ENCODE data around the gene BIN1.
A peak's percentile ranks its signal among the peaks of the same experiment; 100 is the strongest.

Gene BIN1

GRCh38 chr2:127106991-127107621 lies at the start of gene BIN1:
TSS of gene BIN1 (minus strand) at chr2:127107154. CDS start at chr2:127106943, 211 bp downstream.
- DNase-seq (ENCODE audit: low read depth), result peak; percentile 57

- no peak for DNase-seq (ENCODE audit: low read depth)
Measured at GRCh38 chr2:127155947-127156346, 49.0 kb upstream of the BIN1 start.

DNA sequence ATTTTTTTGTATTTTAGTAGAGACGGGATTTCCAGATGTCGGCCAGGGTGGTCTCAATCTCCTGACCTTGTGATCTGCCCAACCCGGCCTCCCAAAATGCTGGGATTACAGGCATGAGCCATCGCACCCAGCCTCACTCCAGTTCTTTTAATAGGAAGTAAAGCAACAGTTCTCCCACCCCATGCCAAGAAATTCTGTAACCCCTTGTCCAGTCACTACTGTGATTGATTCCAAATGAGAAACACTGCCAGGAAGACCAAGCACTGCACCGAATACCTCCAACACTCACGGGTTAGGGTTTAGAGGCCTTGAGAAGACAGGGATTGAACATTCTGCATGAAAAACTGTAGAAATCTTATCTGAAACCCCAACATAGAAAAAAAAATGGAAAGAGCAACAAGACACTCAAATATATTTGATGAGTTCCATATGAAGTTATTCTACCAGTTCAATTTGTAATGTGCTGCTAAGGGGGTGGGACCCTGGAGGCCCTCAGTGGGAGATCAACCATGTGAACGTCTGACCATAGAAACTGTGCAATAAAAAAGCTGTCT lies 48.2 kb upstream of the BIN1 start:
- DNase-seq (ENCODE audit: low read depth), result no peak

DNA sequence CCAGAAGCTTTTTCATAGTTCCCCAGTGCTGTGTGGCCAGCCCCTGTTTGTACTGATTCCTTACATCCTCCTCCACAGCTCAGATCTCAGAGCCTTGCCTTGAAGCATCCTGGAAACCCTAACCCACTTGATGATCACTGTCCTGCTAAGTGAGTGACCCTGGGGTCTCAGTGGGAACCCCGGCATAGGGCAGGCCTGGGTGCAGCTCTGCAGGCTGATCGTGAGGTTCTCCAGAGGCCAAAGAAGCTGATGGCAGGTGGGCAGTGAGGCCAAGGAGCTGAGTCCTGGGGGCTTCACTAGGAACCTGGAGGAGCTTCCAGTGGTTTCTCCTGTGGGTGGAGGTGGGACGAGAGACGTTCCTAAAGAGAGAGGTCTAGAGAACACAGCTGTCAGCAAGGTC lies 47.4 kb upstream of the BIN1 start:
- DNase-seq (ENCODE audit: low read depth), result no peak

DNA sequence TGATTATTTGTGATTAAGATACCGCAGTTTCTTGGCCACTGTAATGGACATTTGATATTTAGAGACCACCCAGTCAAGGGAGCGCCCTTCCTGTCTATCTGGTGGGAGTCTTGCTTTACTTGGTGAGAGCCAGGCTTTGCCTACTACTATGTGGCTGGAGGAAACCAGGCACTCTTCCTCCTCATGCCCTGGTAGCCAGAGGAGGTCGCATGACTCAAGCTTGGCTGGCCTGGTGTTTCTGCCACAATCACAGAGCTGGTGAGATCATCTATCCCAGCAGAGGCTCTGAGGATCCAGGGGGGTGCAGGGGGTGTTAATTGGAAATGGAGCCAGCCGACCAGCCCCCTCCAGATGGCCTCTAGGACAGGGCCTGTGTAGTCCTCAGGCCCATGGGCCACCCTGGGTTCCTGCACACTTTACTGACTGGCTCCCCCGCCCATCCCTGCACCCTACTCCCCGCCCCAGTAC lies 46.8 kb upstream of the BIN1 start:
- DNase-seq (ENCODE audit: low read depth), result no peak

GRCh38 chr2:127150996-127151395 lies 44.0 kb upstream of the BIN1 start:
- DNase-seq (ENCODE audit: low read depth), result no peak

- no peak for DNase-seq (ENCODE audit: low read depth)
Measured at GRCh38 chr2:127149384-127149783, 42.4 kb upstream of the BIN1 start.

GRCh38 chr2:127146820-127147502 lies 40.0 kb upstream of the BIN1 start:
- DNase-seq (ENCODE audit: low read depth), result no peak

DNA sequence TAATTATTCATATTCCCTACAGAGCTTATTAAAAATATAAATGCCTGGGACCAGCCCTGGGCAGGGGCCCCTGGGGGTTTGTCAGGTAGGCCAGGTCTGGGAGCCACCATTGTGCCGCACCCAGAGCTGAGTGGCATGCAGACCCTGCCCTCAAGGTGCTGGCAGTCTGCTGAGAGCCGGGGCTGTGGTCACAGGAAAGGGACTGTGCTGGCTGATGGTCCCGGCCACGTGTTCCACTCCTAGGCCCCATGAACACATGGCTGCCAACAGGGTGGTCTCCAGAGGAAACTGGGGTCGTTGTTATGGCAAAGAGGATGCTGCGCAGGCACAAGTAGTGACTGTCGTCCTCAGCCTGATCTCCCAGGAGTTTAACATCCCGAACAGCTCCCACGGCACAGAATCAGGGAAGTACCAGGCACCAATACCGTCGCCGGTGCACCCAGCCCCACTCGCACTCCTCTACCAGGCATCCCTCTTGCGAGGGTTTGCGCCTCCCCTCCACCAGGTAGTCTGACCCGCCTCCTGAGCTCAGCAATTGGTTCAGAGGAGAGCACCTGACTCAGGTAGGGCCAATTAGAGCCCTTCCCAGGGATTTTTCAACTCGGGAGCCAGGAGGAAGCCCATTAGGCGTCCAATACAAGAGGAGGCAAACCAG lies 39.2 kb upstream of the BIN1 start:
- no peak for DNase-seq (ENCODE audit: low read depth)

- DNase-seq (ENCODE audit: low read depth), result no peak
Measured at GRCh38 chr2:127145280-127145895, 38.4 kb upstream of the BIN1 start.

- no peak for DNase-seq (ENCODE audit: low read depth)
Measured at GRCh38 chr2:127143841-127144782, 37.2 kb upstream of the BIN1 start.

GRCh38 chr2:127142663-127143630 lies 36.0 kb upstream of the BIN1 start:
- DNase-seq (ENCODE audit: low read depth), result no peak

DNA sequence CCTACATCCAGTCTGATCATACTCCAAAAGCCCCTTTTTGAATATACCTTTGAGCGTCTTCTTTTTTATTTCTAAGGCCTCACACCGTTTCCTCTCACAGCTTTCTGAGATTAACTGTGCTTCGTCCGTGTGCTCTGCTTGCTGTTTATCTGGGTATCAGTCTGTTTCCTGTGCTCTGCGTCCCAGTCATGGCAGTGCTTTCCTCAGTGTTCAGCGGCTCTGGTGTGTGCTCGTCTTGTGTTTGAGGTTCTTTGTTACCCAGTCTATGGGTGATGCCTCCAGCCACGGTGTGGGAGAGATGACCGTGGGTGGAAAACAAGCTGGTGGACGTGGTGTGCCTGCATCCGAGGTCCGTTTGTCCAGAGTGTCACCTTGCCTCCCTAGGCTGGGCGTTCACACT lies 33.6 kb upstream of the BIN1 start:
- DNase-seq (ENCODE audit: low read depth), result no peak

GRCh38 chr2:127139766-127140165 lies 32.8 kb upstream of the BIN1 start:
- no peak for DNase-seq (ENCODE audit: low read depth)

DNA sequence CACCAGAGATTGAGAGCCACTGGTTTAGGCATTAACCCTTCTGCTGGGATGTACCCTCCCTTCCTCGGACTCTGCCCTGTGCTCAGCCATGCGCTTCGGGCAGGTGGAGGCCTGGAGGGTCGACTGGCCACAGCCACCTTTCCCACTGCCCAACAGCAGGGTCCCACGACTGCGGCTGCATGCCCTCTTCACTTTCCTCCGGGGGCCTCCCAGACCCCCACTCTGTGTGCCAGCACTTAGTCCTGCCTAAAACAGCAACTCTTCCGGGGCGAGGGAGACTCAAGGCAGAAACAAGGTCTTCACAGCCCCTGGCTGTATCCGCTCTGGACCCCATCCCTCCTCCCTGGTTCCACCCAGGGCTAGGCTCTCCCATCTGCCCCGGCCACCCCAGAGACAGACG lies 31.3 kb upstream of the BIN1 start:
- no peak for DNase-seq (ENCODE audit: low read depth)

DNA sequence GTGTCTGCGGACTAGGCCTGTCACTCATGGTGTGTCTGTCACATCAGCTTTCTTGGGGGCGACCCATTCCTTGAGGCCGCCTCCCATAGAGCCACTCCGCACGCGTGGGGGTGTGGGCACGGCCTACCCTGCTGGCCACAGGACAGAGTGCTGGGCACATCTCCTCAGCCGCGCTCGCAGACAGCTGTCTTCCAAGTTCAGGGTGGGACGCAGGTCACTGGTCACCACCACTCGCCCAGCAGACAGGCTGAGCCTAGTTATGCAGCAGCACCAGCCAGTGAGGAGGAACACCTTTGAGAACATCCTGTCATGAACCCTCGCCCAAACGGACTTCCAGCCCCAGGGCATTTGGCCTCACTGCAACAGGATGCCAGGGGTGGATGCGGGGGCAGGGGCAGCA lies 30.8 kb upstream of the BIN1 start:
- DNase-seq (ENCODE audit: low read depth), result no peak

- no peak for DNase-seq (ENCODE audit: low read depth)
Measured at GRCh38 chr2:127137225-127137624, 30.3 kb upstream of the BIN1 start.

GRCh38 chr2:127134833-127135830 lies 28.2 kb upstream of the BIN1 start:
- DNase-seq (ENCODE audit: low read depth), result no peak

- no peak for DNase-seq (ENCODE audit: low read depth)
Measured at GRCh38 chr2:127134235-127134634, 27.3 kb upstream of the BIN1 start.
